ENCODE measurements around the gene SNUPN. TPM values are rescaled to one million over a fixed set of nuclear protein-coding genes. Genes with fewer than 3 reads are reported as not detected.
"Not testable (repeated sequence)": the region's sequence is repeated elsewhere in the genome, so short reads cannot be mapped to it uniquely, and the experiment has no call there.

SNUPN gene
- total and polyA plus RNA-seq, 9 donors, result 20.4 to 35.3 (median 29.2) TPM

- Histone ChIP-seq H3K27me3 (no peaks in the 10 kb centered on the region), H3K4me3 (no peak overlapping the region), H3K4me1 (ENCODE audit: insufficient read depth) (no peaks in the 10 kb centered on the region), H3K27ac (no peak overlapping the region), H3K36me3 (no peaks in the 10 kb centered on the region), H3K9me3 (no peaks in the 10 kb centered on the region)
- TF ChIP-seq EP300 (IDR thresholded peaks at IDR 0.05), result no peak
- TF ChIP-seq CTCF (IDR thresholded peaks at IDR 0.05), result no peak
- TF ChIP-seq POLR2A (IDR thresholded peaks at IDR 0.05), result no peak
- no peak for DNase-seq
- intact Hi-C loops (cut with DNase I), result no loop called here
- 71 to 82% (median 76%) methylated on average over 9 of the region's 9 CpGs for WGBS, 3 donors
Observed at GRCh38 chr15:75594276-75594675, 31.2 kb downstream of the SNUPN start.

- H3K4me1 ChIP-seq (ENCODE audit: insufficient read depth), result no peaks in the 10 kb centered on the region
- H3K4me3 ChIP-seq, result no peak overlapping the region
- H3K27me3 ChIP-seq, result no peaks in the 10 kb centered on the region
- no peak for DNase-seq
- WGBS, 3 donors, result 91 to 92% (median 92%) methylated on average over 4 of the region's 4 CpGs
- TF ChIP-seq POLR2A (IDR thresholded peaks at IDR 0.05) (no peak), CTCF (IDR thresholded peaks at IDR 0.05) (no peak), EP300 (IDR thresholded peaks at IDR 0.05) (no peak)
- intact Hi-C loops (cut with DNase I), result no loop called here
- no peaks in the 10 kb centered on the region for H3K36me3 ChIP-seq
- no peak overlapping the region for H3K27ac ChIP-seq
- H3K9me3 ChIP-seq, result no peaks in the 10 kb centered on the region
Observed at GRCh38 chr15:75591655-75592364, 33.7 kb downstream of the SNUPN start.

- WGBS, 3 donors, result 92 to 95% (median 93%) methylated on average over 2 of the region's 2 CpGs
- Histone ChIP-seq H3K36me3 (no peaks in the 10 kb centered on the region), H3K9me3 (no peaks in the 10 kb centered on the region), H3K4me3 (no peak overlapping the region), H3K4me1 (ENCODE audit: insufficient read depth) (no peaks in the 10 kb centered on the region), H3K27me3 (no peaks in the 10 kb centered on the region), H3K27ac (no peak overlapping the region)
- intact Hi-C loops (cut with DNase I), result no loop called here
- TF ChIP-seq EP300 (IDR thresholded peaks at IDR 0.05) (no peak), POLR2A (IDR thresholded peaks at IDR 0.05) (no peak), CTCF (IDR thresholded peaks at IDR 0.05) (no peak)
- DNase-seq, result no peak
Observed at GRCh38 chr15:75590239-75590638, 35.3 kb downstream of the SNUPN start.

- no peak for DNase-seq
- Histone ChIP-seq H3K36me3 (no peaks in the 10 kb centered on the region), H3K4me3 (no peak overlapping the region), H3K4me1 (ENCODE audit: insufficient read depth) (no peaks in the 10 kb centered on the region), H3K27me3 (no peaks in the 10 kb centered on the region), H3K9me3 (no peaks in the 10 kb centered on the region), H3K27ac (no peak overlapping the region)
- intact Hi-C loops (cut with DNase I), result no loop called here
- 91 to 95% (median 94%) methylated on average over 5 of the region's 5 CpGs for WGBS, 3 donors
- TF ChIP-seq POLR2A (IDR thresholded peaks at IDR 0.05) (no peak), EP300 (IDR thresholded peaks at IDR 0.05) (no peak), CTCF (IDR thresholded peaks at IDR 0.05) (no peak)
Observed at GRCh38 chr15:75589071-75589470, 36.5 kb downstream of the SNUPN start.

- intact Hi-C loops (cut with DNase I); H3K4me3 ChIP-seq; H3K27me3 ChIP-seq; H3K4me1 ChIP-seq (ENCODE audit: insufficient read depth); H3K36me3 ChIP-seq; DNase-seq; H3K27ac ChIP-seq; H3K9me3 ChIP-seq: not testable (repeated sequence)
- 97 to 100% (median 98%) methylated on average over 5 of the region's 5 CpGs for WGBS, 3 donors
Observed at GRCh38 chr15:75586422-75586821, 39.1 kb downstream of the SNUPN start.
